ENCODE measurements around the gene RANBP1. TPM values are rescaled to one million over a fixed set of nuclear protein-coding genes. Genes with fewer than 3 reads are reported as not detected.

Gene RANBP1
- total and polyA plus RNA-seq, 9 of the 15 experiments (the other 6 are each of a cell fraction or from before 2014, with no cell fraction given) = 162 to 2,891 (median 1,289) TPM

DNA sequence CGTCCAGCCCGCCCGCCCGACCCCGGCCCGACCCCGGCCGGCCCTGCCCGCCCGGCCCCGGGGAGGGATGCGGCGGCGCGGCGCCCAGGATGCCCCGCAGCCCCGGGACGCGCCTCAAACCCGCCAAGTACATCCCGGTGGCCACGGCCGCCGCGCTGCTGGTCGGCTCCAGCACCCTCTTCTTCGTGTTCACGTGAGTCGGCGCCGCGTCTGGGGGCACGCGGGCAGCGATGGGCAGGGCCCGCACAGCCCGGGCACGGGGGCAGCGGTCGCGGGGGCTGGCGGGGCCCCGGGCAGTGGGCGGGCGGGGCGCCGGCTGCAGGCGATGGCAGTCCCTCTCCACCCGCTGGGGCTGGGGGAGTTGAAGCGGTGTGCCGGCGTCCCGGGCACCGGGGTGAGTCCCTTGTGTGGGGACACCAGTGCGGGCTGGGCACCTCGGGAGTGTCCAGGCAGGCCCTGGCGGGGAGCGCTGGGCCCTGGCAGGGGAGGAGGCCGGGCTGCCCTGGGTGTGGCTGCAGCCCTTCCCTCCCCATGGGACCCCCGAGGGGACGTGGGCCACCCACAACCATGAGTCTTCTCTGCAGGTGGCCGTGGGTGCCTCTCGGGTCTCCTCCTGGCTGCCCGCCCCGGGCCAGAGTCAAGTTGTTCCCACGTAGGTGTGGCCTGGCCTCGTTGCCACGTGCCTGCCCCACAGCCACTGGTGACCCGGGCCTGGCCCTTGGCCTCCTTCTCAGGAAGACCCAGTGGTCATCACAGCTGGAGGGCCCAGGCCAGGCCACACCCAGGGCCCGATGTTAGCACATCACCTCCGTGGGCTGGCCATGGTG is 16.2 kb downstream of the RANBP1 start (continued):
- TF ChIP-seq, protein P1, sequence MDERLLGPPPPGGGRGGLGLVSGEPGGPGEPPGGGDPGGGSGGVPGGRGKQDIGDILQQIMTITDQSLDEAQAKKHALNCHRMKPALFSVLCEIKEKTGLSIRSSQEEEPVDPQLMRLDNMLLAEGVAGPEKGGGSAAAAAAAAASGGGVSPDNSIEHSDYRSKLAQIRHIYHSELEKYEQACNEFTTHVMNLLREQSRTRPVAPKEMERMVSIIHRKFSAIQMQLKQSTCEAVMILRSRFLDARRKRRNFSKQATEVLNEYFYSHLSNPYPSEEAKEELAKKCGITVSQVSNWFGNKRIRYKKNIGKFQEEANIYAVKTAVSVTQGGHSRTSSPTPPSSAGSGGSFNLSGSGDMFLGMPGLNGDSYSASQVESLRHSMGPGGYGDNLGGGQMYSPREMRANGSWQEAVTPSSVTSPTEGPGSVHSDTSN (CRISPR knock-in tag; IDR thresholded peaks at IDR 0.05; ENCODE audit: low read depth) = no peak; the same call in 1 of the 2 replicates
- TF ChIP-seq, protein P1 (tag; conservative IDR thresholded peaks at IDR 0.05; ENCODE audit: low read depth) = no peak
- TF ChIP-seq NUFIP1 (IDR thresholded peaks at IDR 0.05; ENCODE audit: partially characterized antibody) (no peak), MTA2 (IDR thresholded peaks at IDR 0.05; ENCODE audit: low read depth) (no peak), RBM25 (IDR thresholded peaks at IDR 0.05; ENCODE audit: low read depth, low read length, severe bottlenecking) (no peak), SMC3 (conservative IDR thresholded peaks at IDR 0.05; ENCODE audit: insufficient read depth, low read depth, low read length) (0 out of 2 replicates have a peak, but pooled peaks have one; percentile 4), CBX2 (IDR thresholded peaks at IDR 0.05; ENCODE audit: insufficient read depth, low read length, poor library complexity, severe bottlenecking) (no peak), ZNF75A (CRISPR knock-in tag; IDR thresholded peaks at IDR 0.05) (no peak), ZNF445 (CRISPR knock-in tag; IDR thresholded peaks at IDR 0.05; ENCODE audit: low read depth) (no peak)
- TF ChIP-seq, protein P2, sequence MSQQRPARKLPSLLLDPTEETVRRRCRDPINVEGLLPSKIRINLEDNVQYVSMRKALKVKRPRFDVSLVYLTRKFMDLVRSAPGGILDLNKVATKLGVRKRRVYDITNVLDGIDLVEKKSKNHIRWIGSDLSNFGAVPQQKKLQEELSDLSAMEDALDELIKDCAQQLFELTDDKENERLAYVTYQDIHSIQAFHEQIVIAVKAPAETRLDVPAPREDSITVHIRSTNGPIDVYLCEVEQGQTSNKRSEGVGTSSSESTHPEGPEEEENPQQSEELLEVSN (IDR thresholded peaks at IDR 0.05; ENCODE audit: borderline replicate concordance in 1 of 2, extremely low read depth in 1 of 2, insufficient read depth in 1 of 2, insufficient read length in 1 of 2, low read depth in 1 of 2, low read length in 1 of 2, poor library complexity in 1 of 2, severe bottlenecking in 1 of 2) = peak; percentile 82 to 86
- TF ChIP-seq, protein P3, sequence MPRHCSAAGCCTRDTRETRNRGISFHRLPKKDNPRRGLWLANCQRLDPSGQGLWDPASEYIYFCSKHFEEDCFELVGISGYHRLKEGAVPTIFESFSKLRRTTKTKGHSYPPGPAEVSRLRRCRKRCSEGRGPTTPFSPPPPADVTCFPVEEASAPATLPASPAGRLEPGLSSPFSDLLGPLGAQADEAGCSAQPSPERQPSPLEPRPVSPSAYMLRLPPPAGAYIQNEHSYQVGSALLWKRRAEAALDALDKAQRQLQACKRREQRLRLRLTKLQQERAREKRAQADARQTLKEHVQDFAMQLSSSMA (CRISPR knock-in tag; IDR thresholded peaks at IDR 0.05) = no peak

Measured in K562 (cell line).